AG09319 (cell line): ENCODE results near the gene KCTD7.
A peak's percentile ranks its signal among the peaks of the same experiment; 100 is the strongest.
"Not testable (repeated sequence)": the region's sequence is repeated elsewhere in the genome, so short reads cannot be mapped to it uniquely, and the experiment has no call there.

Experiments
- DNase-seq: peaks from one replicate; pipeline ENCODE4 v3.0.0-alpha.2; 2010; ENCODE audit warnings: low read depth; ENCODE audit errors: extremely low read depth
- TF ChIP-seq, protein P1 (sequence below): IDR thresholded peaks from 2 replicates; pipeline ENCODE4 v1.5.1; 2011; ENCODE audit warnings: low read depth, mild to moderate bottlenecking, inconsistent platforms, low read length, moderate library complexity

KCTD7 gene

DNA sequence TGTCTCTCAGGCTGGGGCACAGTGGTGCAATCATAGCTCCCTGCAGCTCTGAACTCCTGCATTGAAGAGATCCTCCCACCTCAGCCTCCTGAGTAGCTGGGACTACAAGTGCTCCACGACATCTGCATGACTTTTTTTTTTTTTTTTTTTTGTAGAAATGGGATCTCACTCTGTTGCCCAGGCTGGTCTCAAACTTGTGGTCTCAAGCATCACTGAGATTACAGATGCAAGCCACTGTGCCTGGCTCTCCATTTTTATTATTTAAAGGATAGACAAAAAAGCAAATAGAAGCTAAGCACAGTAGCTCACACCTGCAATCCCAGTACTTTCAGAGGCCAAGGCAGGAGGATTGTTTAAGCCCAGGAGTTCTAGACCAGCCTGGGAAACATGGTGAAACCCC, 13.0 kb upstream of the KCTD7 start:
- TF ChIP-seq, protein P1, sequence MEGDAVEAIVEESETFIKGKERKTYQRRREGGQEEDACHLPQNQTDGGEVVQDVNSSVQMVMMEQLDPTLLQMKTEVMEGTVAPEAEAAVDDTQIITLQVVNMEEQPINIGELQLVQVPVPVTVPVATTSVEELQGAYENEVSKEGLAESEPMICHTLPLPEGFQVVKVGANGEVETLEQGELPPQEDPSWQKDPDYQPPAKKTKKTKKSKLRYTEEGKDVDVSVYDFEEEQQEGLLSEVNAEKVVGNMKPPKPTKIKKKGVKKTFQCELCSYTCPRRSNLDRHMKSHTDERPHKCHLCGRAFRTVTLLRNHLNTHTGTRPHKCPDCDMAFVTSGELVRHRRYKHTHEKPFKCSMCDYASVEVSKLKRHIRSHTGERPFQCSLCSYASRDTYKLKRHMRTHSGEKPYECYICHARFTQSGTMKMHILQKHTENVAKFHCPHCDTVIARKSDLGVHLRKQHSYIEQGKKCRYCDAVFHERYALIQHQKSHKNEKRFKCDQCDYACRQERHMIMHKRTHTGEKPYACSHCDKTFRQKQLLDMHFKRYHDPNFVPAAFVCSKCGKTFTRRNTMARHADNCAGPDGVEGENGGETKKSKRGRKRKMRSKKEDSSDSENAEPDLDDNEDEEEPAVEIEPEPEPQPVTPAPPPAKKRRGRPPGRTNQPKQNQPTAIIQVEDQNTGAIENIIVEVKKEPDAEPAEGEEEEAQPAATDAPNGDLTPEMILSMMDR = no peak

GRCh38 chr7:66617295-66617694, 11.4 kb upstream of the KCTD7 start:
- DNase-seq = no peak

More for the DNA sequence above, 13.0 kb upstream of the KCTD7 start:
- no peak for DNase-seq

GRCh38 chr7:66619341-66619948, 9.2 kb upstream of the KCTD7 start:
- DNase-seq = not testable (repeated sequence)

More at GRCh38 chr7:66617295-66617694, 11.4 kb upstream of the KCTD7 start:
- TF ChIP-seq, protein P1 = no peak

DNA sequence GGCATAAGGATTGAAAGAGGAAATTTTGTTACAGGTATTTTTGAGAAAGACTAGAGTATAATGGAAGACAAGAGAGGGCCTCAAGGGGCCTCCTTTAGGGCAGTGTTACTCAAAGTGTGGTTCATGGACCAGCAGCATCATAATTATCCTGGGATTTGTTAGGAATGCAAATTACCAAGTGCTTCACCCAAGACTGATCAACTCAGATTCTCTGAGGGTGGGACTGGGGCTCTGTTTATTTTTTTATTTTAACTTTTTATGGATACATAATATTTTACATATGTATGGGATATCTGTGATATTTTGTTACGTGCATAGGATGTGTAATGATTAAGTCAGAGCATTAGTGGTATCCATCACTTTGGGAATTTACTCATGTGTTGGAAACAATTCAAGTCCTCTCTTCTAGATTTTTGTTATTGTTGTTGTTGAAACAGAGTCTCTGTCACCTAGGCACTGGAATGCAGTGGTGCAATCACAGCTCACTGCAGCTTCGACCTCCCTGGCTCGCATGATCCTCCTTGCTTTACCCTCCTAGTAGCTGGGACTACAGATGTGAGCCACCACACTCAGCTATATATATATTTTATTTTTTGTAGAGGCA, 2.2 kb upstream of the KCTD7 start:
- DNase-seq = peak; percentile 41
- TF ChIP-seq, protein P1 = no peak

- TF ChIP-seq, protein P1 = no peak
- no peak for DNase-seq
Observed at GRCh38 chr7:66627151-66627681, 1.5 kb upstream of the KCTD7 start.

GRCh38 chr7:66627881-66628360, 760 bp upstream of the KCTD7 start:
- no peak for DNase-seq
- TF ChIP-seq, protein P1 = no peak

GRCh38 chr7:66629222-66630062, 761 bp downstream of the KCTD7 start:
- no peak for DNase-seq
- TF ChIP-seq, protein P1 = no peak
